Measurements from ENCODE around the gene TULP4.

The TULP4 gene

DNA sequence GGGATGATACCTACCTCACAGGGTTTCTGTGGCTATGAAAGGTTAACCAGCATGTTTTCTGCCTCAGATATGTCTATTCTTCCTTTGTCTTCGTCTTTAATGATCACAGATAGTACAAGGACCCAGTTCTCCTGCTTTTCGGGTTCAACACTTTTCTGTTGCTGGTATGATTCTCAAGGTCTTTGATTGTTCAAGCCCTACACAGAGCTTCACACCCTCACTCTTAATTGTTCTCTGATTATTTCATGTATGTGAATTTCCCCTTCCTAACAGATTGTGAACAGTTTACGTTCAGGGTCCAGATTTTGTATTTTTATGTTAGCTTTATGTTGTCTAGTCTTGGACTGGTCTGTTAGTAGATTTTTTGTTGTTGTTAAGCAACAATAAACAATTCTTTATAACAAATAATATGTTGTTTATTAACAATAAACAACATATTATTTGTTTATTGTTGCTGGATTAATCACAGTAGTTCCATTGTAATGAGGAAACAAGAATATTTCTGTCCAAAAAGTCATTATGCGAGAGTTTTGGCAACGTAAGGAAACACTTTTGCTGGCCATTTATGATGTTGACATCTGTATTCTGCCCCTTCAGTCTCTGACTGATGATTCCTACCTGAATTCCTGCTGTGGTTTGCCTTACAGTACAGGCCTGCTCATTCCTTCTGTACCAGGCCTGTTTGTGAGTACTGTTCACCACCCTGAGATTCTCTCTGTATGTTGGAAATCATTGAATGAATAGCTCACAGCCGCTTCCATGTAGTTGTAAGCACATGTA, 27.2 kb upstream of the TULP4 start:
- no peak for DNase-seq (ENCODE audit: low read depth)
- TF ChIP-seq, protein P1, sequence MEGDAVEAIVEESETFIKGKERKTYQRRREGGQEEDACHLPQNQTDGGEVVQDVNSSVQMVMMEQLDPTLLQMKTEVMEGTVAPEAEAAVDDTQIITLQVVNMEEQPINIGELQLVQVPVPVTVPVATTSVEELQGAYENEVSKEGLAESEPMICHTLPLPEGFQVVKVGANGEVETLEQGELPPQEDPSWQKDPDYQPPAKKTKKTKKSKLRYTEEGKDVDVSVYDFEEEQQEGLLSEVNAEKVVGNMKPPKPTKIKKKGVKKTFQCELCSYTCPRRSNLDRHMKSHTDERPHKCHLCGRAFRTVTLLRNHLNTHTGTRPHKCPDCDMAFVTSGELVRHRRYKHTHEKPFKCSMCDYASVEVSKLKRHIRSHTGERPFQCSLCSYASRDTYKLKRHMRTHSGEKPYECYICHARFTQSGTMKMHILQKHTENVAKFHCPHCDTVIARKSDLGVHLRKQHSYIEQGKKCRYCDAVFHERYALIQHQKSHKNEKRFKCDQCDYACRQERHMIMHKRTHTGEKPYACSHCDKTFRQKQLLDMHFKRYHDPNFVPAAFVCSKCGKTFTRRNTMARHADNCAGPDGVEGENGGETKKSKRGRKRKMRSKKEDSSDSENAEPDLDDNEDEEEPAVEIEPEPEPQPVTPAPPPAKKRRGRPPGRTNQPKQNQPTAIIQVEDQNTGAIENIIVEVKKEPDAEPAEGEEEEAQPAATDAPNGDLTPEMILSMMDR (IDR thresholded peaks at IDR 0.05; ENCODE audit: control insufficient read depth, extremely low read depth, insufficient read depth) = no peak
- no peak overlapping the region for H3K4me3 ChIP-seq (ENCODE audit: low read depth, low read length)

DNA sequence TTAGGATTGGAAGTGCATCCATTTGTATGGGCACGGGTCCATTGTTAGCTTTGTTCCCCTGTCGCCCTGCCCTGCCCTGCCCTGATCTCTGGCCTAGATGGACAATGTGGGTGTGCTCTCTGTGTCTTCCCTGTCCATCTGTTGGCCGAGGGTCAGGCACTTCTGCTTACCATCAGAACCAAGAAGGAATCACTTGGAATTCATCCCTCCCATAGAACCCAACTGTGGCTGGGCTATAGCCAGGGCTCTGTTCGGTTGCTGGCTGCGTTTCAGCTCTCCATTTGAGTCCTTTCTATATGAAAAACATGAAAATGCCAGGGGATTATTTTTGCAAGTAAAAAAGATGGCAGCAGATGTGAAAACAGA, 26.6 kb upstream of the TULP4 start:
- TF ChIP-seq, protein P1 (IDR thresholded peaks at IDR 0.05; ENCODE audit: control insufficient read depth, extremely low read depth, insufficient read depth) = no peak
- peak; percentile 55 for DNase-seq (ENCODE audit: low read depth)
- no peak overlapping the region for H3K4me3 ChIP-seq (ENCODE audit: low read depth, low read length)

DNA sequence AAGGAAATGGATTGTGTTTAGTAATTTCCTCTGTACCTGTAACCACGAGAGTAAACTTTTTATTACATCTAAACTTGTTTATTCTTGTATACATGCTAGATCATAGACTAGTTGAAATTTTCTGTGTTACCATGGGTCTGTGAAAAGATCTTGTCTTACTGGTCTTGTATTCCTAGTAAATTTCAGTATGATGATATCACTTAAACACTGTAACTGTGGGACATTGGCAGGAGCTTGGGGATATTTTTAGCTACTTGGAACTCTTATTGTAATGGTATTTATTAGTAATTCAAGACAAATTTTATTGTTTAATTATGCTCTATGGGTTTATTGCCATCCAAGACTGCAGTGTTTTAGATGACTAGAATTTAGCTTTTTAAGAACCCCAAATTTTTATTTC, 25.9 kb upstream of the TULP4 start:
- H3K4me3 ChIP-seq (ENCODE audit: low read depth, low read length) = peak overlapping the region; percentile 25; the same call in 1 of the 2 replicates
- peak; percentile 83 for DNase-seq (ENCODE audit: low read depth)
- TF ChIP-seq, protein P1 (IDR thresholded peaks at IDR 0.05; ENCODE audit: control insufficient read depth, extremely low read depth, insufficient read depth) = no peak

DNA sequence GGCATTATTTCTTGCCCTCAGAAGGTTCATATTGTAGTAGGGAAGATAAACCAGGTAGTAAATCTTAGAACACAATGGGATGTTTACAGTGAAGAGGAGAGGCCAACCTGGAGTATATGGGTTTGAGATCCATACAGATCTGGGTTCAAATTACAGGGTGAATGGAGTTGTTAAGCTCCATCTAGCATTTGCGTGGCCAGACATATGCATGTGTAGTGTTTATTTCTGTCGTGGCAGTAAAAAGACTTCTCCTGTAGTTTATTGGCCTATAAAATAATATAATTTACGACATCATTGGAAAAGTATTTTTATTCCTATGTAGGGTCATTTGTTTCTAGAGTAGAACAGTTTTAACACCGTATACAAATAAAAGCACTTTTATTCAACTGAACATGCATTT, 25.2 kb upstream of the TULP4 start:
- TF ChIP-seq, protein P1 (IDR thresholded peaks at IDR 0.05; ENCODE audit: control insufficient read depth, extremely low read depth, insufficient read depth) = no peak
- H3K4me3 ChIP-seq (ENCODE audit: low read depth, low read length) = peak overlapping the region; percentile 25
- peak; percentile 58 for DNase-seq (ENCODE audit: low read depth)

DNA sequence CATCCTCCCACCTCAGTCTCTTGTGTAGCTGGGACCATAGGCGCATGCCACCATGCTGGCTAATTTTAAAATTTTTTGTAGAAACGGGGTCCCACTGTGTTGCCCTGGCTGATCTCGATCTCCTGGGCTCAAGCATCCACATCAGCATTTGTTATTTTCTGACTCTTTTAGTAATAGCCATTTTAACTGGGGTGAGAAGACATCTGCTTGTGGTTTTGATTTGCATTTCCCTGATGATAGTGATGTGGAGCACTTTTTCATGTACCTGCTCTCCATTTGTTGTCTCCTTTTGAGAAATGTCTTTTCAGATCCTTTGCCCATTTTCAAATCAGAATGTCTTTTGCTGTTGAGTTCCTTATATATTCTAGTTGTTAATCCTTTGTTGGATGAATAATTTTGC, 22.2 kb upstream of the TULP4 start:
- H3K4me3 ChIP-seq (ENCODE audit: low read depth, low read length) = no peak overlapping the region
- TF ChIP-seq, protein P1 (IDR thresholded peaks at IDR 0.05; ENCODE audit: control insufficient read depth, extremely low read depth, insufficient read depth) = no peak
- no peak for DNase-seq (ENCODE audit: low read depth)

DNA sequence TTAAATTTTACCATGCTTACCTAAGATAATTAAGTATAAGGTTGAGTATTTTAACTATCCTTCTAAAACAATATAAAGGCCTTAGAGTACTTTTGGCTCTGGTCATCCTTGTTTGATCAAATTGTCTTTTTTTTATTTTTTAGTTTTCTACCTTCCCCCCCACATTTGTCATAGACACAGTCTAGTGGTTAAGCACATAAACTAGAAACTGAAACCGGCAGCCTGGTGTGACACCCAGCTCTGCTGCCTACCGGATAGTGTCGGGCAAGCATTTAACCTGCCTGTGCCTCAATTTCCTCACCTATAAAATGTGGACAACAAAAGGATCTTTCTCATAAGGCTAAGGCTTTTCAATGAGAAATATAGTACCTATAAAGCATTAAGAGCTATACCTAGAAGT, 21.6 kb upstream of the TULP4 start:
- TF ChIP-seq, protein P1 (IDR thresholded peaks at IDR 0.05; ENCODE audit: control insufficient read depth, extremely low read depth, insufficient read depth) = no peak
- DNase-seq (ENCODE audit: low read depth) = no peak
- no peak overlapping the region for H3K4me3 ChIP-seq (ENCODE audit: low read depth, low read length)

DNA sequence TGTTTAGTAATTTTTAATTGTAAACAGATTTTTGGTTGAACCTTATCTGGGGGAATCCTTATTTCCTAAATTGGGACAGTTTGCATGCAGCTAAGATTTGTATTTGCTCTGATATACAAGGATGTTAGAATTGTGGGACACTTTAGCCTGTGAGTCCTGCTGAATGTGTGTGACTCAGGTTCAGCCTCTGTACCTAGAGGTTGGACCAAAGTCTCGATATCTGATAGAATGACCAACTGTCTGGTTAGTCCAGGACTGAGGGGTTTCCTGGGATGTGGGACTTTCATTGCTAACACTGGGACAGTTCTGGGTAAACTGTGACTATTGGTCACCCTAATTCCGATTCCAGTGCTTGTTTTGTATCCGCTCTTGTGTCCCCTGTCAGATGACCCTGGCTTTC, 20.2 kb upstream of the TULP4 start:
- TF ChIP-seq, protein P1 (IDR thresholded peaks at IDR 0.05; ENCODE audit: control insufficient read depth, extremely low read depth, insufficient read depth) = no peak
- no peak for DNase-seq (ENCODE audit: low read depth)
- no peak overlapping the region for H3K4me3 ChIP-seq (ENCODE audit: low read depth, low read length)
